ENCODE data around the gene CARD9. TPM values are rescaled to one million over a fixed set of nuclear protein-coding genes. Genes with fewer than 3 reads are reported as not detected.

Gene CARD9
- total RNA-seq, 1 donor from 2014 or later: 0.94 TPM

- H3K4me1 Mint-ChIP-seq (ENCODE audit: unreplicated experiment): peaks cover 12% of the 10 kb centered on the region
- peaks cover 13% of the 10 kb centered on the region for H3K36me3 Mint-ChIP-seq (ENCODE audit: unreplicated experiment)
- no peak for DNase-seq (ENCODE audit: extremely low spot score, unreplicated experiment)
- H3K27ac Mint-ChIP-seq (ENCODE audit: unreplicated experiment): no peak overlapping the region
- TF ChIP-seq CTCF (IDR thresholded peaks at IDR 0.05): no peak
- no peaks in the 10 kb centered on the region for H3K9me3 Mint-ChIP-seq (ENCODE audit: unreplicated experiment)
- no peaks in the 10 kb centered on the region for H3K27me3 Mint-ChIP-seq (ENCODE audit: unreplicated experiment)
- H3K4me3 Mint-ChIP-seq (ENCODE audit: unreplicated experiment): no peak overlapping the region
Measured at GRCh38 chr9:136395345-136396218, 22.1 kb upstream of the CARD9 start.

GRCh38 chr9:136395020-136395340, 21.5 kb upstream of the CARD9 start:
- Mint-ChIP-seq H3K27me3 (ENCODE audit: unreplicated experiment) (no peaks in the 10 kb centered on the region), H3K4me1 (ENCODE audit: unreplicated experiment) (peaks cover 11% of the 10 kb centered on the region), H3K4me3 (ENCODE audit: unreplicated experiment) (no peak overlapping the region), H3K36me3 (ENCODE audit: unreplicated experiment) (peaks cover 15% of the 10 kb centered on the region), H3K9me3 (ENCODE audit: unreplicated experiment) (no peaks in the 10 kb centered on the region), H3K27ac (ENCODE audit: unreplicated experiment) (no peak overlapping the region)
- no peak for DNase-seq (ENCODE audit: extremely low spot score, unreplicated experiment)
- TF ChIP-seq CTCF (IDR thresholded peaks at IDR 0.05): no peak

GRCh38 chr9:136394312-136395019, 21.0 kb upstream of the CARD9 start:
- peaks cover 11% of the 10 kb centered on the region for H3K4me1 Mint-ChIP-seq (ENCODE audit: unreplicated experiment)
- no peak for TF ChIP-seq CTCF (IDR thresholded peaks at IDR 0.05)
- no peak overlapping the region for H3K27ac Mint-ChIP-seq (ENCODE audit: unreplicated experiment)
- peaks cover 18% of the 10 kb centered on the region for H3K36me3 Mint-ChIP-seq (ENCODE audit: unreplicated experiment)
- H3K9me3 Mint-ChIP-seq (ENCODE audit: unreplicated experiment): no peaks in the 10 kb centered on the region
- H3K27me3 Mint-ChIP-seq (ENCODE audit: unreplicated experiment): no peaks in the 10 kb centered on the region
- DNase-seq (ENCODE audit: extremely low spot score, unreplicated experiment): no peak
- no peak overlapping the region for H3K4me3 Mint-ChIP-seq (ENCODE audit: unreplicated experiment)

- H3K27me3 Mint-ChIP-seq (ENCODE audit: unreplicated experiment): no peaks in the 10 kb centered on the region
- no peak overlapping the region for H3K27ac Mint-ChIP-seq (ENCODE audit: unreplicated experiment)
- no peaks in the 10 kb centered on the region for H3K9me3 Mint-ChIP-seq (ENCODE audit: unreplicated experiment)
- H3K36me3 Mint-ChIP-seq (ENCODE audit: unreplicated experiment): peaks cover 19% of the 10 kb centered on the region
- peaks cover 4% of the 10 kb centered on the region for H3K4me1 Mint-ChIP-seq (ENCODE audit: unreplicated experiment)
- no peak overlapping the region for H3K4me3 Mint-ChIP-seq (ENCODE audit: unreplicated experiment)
- DNase-seq (ENCODE audit: extremely low spot score, unreplicated experiment): no peak
- no peak for TF ChIP-seq CTCF (IDR thresholded peaks at IDR 0.05)
Measured at GRCh38 chr9:136393531-136393930, 20.1 kb upstream of the CARD9 start.

Data from osteocyte (in vitro differentiated cells).